Stimulated activated naive CD4-positive, alpha-beta T cell treated with Interleukin-2 at 50 U/mL for 16 hours (primary cell): ENCODE results near the gene KRTAP4-12.
"Not testable (repeated sequence)": the region's sequence is repeated elsewhere in the genome, so short reads cannot be mapped to it uniquely, and the experiment has no call there.

Source experiments
- DNase-seq: peaks from one replicate; lab custom pipeline; 2025; lab: John Stamatoyannopoulos, UW

KRTAP4-12 gene

DNA sequence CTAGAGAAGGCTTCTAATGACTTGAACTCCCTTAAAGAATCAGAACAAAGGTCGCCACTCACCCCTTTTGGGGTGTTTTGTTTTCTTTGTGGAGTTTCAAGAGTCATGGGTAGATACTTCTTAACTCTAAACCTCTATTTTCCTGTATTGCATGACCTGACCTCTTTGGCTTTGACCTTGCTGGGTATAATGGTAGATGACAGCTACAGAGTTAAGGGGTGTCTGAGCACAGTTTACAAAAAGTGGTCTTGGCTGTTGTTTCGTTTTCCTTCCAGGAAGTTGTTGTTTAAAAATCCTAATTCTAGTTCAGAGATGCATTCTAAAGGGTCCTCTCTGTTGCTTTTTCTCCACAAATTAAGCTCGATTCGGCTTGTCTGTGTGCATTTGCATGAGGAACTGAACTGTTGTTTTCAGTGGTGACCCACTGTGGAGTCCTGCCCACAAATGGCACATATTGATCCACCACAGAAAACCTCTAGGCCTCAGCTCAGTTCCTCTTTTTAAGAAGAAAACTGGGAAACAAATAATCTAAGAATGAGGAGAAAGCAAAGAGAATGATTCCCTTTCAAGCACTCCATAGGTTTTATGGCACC is 35.1 kb downstream of the KRTAP4-12 start:
- not testable (repeated sequence) for DNase-seq

DNA sequence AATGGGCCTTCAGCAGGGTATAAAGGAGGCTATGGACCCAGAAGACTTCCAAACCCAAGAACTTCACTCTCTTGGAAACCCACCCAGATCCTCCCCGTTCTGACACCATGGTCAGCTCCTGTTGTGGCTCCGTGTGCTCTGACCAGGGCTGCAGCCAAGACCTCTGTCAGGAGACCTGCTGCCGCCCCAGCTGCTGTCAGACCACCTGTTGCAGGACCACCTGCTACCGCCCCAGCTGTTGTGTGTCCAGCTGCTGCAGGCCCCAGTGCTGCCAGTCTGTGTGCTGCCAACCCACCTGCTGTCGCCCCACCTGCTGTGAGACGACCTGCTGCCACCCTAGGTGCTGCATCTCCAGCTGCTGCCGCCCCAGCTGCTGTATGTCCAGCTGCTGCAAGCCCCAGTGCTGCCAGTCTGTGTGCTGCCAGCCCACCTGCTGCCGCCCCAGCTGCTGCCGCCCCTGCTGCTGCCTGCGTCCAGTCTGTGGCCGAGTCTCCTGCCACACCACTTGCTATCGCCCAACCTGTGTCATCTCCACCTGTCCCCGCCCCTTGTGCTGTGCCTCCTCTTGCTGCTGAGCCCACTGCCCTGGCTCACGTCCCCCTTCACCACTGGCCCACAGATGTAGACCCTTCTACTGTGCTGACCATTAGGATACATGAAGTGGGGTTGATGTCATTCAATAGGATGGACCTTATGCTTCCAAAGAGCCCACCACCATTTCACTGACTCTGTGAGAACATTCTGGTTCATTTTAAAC is 39.7 kb downstream of the KRTAP4-12 start, which contains the start of gene KRTAP4-7:
Gene KRTAP4-7 (plus strand): TSS at position 51 of the 757 bp plus-strand sequence. CDS start 57 bp downstream, at position 108.
- DNase-seq: not testable (repeated sequence)

DNA sequence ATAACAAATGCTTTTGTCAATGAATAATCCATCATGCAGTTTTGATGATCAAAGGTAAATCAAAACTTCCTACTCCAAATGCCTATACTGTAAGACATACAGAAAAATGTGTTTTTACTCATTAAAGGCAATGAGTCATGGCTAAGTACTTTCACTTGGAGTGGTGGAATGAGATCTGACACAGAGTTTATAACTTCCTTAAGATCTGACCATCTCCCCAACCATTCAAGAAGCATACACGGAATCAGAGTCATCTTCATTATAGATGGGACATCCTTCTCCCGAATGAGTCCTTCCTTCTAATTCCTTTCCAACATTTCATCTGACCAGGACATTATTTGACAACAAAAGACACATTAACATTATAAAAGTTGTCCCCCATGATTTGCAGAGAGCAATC is 40.6 kb downstream of the KRTAP4-12 start:
- not testable (repeated sequence) for DNase-seq

DNA sequence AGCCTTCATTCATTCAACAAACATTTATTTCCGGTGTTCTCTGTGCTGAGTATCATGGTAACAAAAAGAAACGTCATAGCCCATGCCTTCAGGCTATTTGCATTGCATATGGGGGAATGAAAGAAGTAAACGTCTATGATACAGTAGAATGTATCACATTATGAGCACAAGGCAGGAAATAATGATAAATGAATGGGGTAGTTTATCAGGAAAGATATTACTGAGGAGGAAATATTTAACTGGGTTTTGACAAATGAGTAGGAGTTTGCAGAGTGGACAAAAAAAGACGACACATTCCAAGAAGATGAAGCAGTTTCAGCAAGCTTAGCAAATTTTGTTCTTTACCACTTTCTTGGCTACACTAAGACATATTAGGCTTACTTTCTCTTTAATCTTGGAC is 41.4 kb downstream of the KRTAP4-12 start:
- no peak for DNase-seq

DNA sequence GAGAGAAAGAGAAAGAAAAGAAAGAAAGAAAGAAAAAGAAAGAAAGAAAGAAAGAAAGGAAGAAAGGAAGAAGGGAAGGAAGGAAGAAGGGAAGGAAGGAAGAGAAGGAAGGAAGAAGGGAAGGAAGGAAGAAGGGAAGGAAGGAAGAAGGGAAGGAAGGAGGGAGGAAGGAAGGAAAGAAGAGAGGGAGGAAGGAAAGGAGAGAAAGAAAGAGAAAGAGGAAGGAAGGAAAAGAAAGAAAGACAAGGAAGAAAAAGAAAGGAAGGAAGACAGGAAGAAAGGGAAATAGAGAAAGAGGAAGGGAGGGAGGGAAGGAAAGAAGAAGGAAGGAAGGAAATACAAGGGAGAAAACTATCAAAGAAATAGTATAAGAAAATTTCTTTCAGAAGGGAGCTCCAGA is 47.2 kb downstream of the KRTAP4-12 start:
- no peak for DNase-seq

DNA sequence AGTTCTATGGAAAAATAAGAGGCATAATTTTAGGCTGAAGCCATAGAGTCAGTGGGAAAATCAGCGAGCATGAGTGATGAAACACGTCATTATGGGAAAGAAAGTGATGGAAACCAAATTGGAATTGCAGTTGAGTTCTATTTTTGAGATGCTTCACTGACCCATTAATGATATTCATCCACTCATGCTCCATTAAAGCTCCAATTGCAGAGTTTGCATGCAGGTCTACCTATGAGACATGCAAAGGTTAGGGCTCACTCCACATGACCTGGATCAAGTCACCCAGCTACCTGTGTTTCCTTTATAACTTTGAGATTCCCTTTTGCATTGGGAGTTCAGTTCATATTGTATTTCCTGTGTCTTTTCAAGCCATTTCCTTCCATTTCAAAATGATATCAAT is 50.3 kb downstream of the KRTAP4-12 start:
- no peak for DNase-seq
